Measurements from ENCODE around the gene TMEM147.
A peak's percentile ranks its signal among the peaks of the same experiment; 100 is the strongest.

The TMEM147 gene

GRCh38 chr19:35549174-35549788 is 3.9 kb downstream of the TMEM147 start:
- peak; percentile 72 for DNase-seq (ENCODE audit: low spot score)

- DNase-seq (ENCODE audit: low spot score), result no peak
Measured at GRCh38 chr19:35549879-35550523, 4.6 kb downstream of the TMEM147 start.

- no peak for DNase-seq (ENCODE audit: low spot score)
Measured at GRCh38 chr19:35551091-35551810, 5.8 kb downstream of the TMEM147 start.

GRCh38 chr19:35552534-35553384 is 7.3 kb downstream of the TMEM147 start:
- no peak for DNase-seq (ENCODE audit: low spot score)

GRCh38 chr19:35553385-35554000 is 8.1 kb downstream of the TMEM147 start:
- DNase-seq (ENCODE audit: low spot score), result no peak

GRCh38 chr19:35554076-35554475 is 8.7 kb downstream of the TMEM147 start:
- no peak for DNase-seq (ENCODE audit: low spot score)

GRCh38 chr19:35555301-35556005 is 10.0 kb downstream of the TMEM147 start:
- DNase-seq (ENCODE audit: low spot score), result no peak

GRCh38 chr19:35556025-35556590 is 10.7 kb downstream of the TMEM147 start:
- DNase-seq (ENCODE audit: low spot score), result no peak

- DNase-seq (ENCODE audit: low spot score), result no peak
Measured at GRCh38 chr19:35556846-35557538, 11.6 kb downstream of the TMEM147 start.

GRCh38 chr19:35557539-35558399 is 12.3 kb downstream of the TMEM147 start:
- DNase-seq (ENCODE audit: low spot score), result peak; percentile 28

GRCh38 chr19:35558400-35559280 is 13.2 kb downstream of the TMEM147 start:
- DNase-seq (ENCODE audit: low spot score), result no peak

GRCh38 chr19:35559281-35559659 is 13.8 kb downstream of the TMEM147 start:
- DNase-seq (ENCODE audit: low spot score), result no peak

GRCh38 chr19:35559781-35560180 is 14.4 kb downstream of the TMEM147 start:
- no peak for DNase-seq (ENCODE audit: low spot score)

GRCh38 chr19:35560271-35560670 is 14.8 kb downstream of the TMEM147 start:
- no peak for DNase-seq (ENCODE audit: low spot score)

- DNase-seq (ENCODE audit: low spot score), result no peak
Measured at GRCh38 chr19:35560677-35561076, 15.3 kb downstream of the TMEM147 start.

GRCh38 chr19:35561436-35561835 is 16.0 kb downstream of the TMEM147 start:
- DNase-seq (ENCODE audit: low spot score), result no peak

- no peak for DNase-seq (ENCODE audit: low spot score)
Measured at GRCh38 chr19:35562336-35562735, 16.9 kb downstream of the TMEM147 start.

- DNase-seq (ENCODE audit: low spot score), result no peak
Measured at GRCh38 chr19:35562776-35563175, 17.4 kb downstream of the TMEM147 start.

All from activated CD4-positive, alpha-beta T cell treated with anti-CD3 and anti-CD28 coated beads, Interleukin-2, Interleukin-4, amounts not matched to agents 100 ng/mL and 50 ng/mL, durations not matched to agents 16 hours and 8 hours (primary cell).